Natural killer cell treated with Interleukin-12 subunit alpha and Interleukin-12 subunit beta and Interleukin-15 and Interleukin-18, amount 100 ng/mL, for 72 hours (primary cell): ENCODE results near the gene COL25A1. TPM values are rescaled to one million over a fixed set of nuclear protein-coding genes. Genes with fewer than 3 reads are reported as not detected.
"Not testable (repeated sequence)": the region's sequence is repeated elsewhere in the genome, so short reads cannot be mapped to it uniquely, and the experiment has no call there.

Source experiments
- ATAC-seq, 2 donors: fragments of 150-1000 bp; cut with Tn5 transposase in 1 of 2; sonication (Bioruptor Pico), chemical (Tn5 transposase) in 1 of 2; 2 replicates each; pipeline ENCODE4 v1.10.0; 2021
- DNase-seq: peaks from one replicate; pipeline ENCODE4 v3.0.0; 2022; ENCODE audit warnings: low spot score
- H3K27ac Mint-ChIP-seq, 2 donors: 1 replicate in 1 of 2; 2 replicates in 1 of 2; pipeline ENCODE4 v1.8.0; 2022; ENCODE audit warnings: mixed read lengths in 2 of 2, mild to moderate bottlenecking in 1 of 2, moderate library complexity in 1 of 2
- H3K27me3 Mint-ChIP-seq, 2 donors: 1 replicate in 1 of 2; 2 replicates in 1 of 2; pipeline ENCODE4 v1.8.0; 2022; ENCODE audit warnings: mixed read lengths in 2 of 2
- H3K36me3 Mint-ChIP-seq: one replicate; pipeline ENCODE4 v1.8.0; 2022; ENCODE audit warnings: mixed read lengths
- H3K4me1 Mint-ChIP-seq, 2 donors: 1 replicate in 1 of 2; 2 replicates in 1 of 2; pipeline ENCODE4 v1.8.0; 2022; ENCODE audit warnings: low read depth in 2 of 2, mixed read lengths in 2 of 2, mild to moderate bottlenecking in 1 of 2
- H3K4me3 Mint-ChIP-seq: one replicate; pipeline ENCODE4 v1.8.0; 2022; ENCODE audit warnings: mixed read lengths
- H3K9me3 Mint-ChIP-seq: 2 replicates; pipeline ENCODE4 v1.8.0; 2022; ENCODE audit warnings: mixed read lengths
- total RNA-seq, 2 donors: library from RNA; stranded (reverse); gene quantifications; one replicate each; pipeline ENCODE4 v1.2.3, GENCODE V29; 2022

COL25A1 gene
- total RNA-seq, 2 donors from 2014 or later, result not detected

DNA sequence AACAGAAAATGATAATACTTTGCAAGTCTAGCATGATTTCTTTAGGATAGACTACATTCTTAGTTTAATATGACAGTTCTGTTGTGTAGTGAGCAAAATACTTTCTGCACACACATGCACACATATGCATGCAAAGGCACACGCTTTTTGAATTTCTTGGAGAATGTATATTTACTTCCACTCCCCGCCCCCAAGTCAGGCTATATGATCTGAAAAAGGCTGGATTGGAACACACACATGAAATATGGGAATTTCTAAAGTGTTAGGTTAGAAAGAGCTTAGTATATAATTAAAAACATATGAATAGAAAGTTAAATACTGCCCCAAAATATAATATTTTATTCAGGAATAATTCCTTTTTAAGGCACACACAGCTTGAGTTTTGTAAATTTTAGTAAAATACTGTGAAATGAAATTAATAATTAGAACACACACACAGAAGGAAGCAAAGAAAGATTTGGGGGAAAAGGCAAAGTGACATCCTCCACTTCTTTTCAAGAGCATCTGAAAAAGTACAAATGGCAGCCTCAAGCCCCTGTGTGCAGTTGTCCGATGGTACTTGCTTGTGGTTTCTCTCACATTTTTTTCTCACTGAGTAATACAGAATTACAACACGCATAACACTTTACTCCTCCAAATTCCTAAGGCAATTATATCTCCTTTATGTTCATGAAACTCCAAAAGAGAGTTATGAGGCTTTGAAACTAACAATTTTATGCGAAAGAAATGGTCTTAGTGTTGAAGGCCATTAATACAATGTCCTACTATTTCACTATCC lies 310.7 kb downstream of the COL25A1 start:
- H3K27ac Mint-ChIP-seq, result no peak overlapping the region
- peaks cover under 1% of the 10 kb centered on the region for H3K9me3 Mint-ChIP-seq
- peaks cover 0 to 6% of the 10 kb centered on the region in 2 donors for H3K27me3 Mint-ChIP-seq
- H3K4me3 Mint-ChIP-seq, result no peak overlapping the region
- ATAC-seq (no peak), DNase-seq (no peak)
- no peaks in the 10 kb centered on the region for H3K4me1 Mint-ChIP-seq
- H3K36me3 Mint-ChIP-seq, result no peaks in the 10 kb centered on the region

DNA sequence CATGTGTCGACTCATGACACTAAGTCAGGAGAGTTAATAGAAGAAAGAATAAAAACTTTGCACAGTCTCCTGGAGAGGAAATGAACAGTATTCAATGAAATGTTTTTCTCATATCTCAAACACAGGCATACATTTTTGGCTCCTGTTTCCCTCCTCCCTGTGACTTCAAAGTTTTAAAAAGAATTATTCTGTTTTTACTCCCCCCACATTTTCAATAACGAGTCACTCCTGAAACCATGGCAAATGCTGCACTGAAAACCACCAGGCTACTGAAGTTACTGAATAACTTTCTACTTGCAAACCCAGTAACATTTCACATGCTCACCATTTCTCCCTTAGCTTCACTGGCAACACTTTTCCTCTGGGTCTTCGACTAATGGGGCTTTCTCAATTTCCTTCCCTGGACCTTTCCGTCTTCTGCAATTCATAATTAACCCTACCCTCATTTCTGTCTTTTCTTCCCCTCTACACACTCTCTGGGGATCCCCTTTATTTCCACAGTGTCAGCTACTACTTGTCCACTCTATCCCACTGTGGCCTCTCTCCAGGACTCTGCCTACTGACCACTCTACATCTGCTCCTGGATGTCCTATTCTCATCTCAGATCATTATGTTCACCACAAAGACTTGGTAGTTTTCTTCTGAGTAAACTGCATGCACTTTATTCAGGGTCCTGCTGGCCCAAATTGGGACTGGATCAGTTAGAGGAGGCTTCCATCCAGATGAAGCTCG lies 313.8 kb downstream of the COL25A1 start:
- Mint-ChIP-seq H3K36me3 (no peaks in the 10 kb centered on the region), H3K9me3 (no peaks in the 10 kb centered on the region), H3K4me1 (no peaks in the 10 kb centered on the region), H3K27me3 (no peaks in the 10 kb centered on the region), H3K27ac (no peak overlapping the region), H3K4me3 (no peak overlapping the region)
- no peak for DNase-seq
- ATAC-seq, result peak in 1 of 2 donors; percentile 13

- not testable (repeated sequence) for H3K4me1 Mint-ChIP-seq, H3K36me3 Mint-ChIP-seq, ATAC-seq, DNase-seq, H3K27ac Mint-ChIP-seq, H3K9me3 Mint-ChIP-seq, H3K4me3 Mint-ChIP-seq, H3K27me3 Mint-ChIP-seq
Observed at GRCh38 chr4:108984495-108984894, 318.0 kb downstream of the COL25A1 start.

DNA sequence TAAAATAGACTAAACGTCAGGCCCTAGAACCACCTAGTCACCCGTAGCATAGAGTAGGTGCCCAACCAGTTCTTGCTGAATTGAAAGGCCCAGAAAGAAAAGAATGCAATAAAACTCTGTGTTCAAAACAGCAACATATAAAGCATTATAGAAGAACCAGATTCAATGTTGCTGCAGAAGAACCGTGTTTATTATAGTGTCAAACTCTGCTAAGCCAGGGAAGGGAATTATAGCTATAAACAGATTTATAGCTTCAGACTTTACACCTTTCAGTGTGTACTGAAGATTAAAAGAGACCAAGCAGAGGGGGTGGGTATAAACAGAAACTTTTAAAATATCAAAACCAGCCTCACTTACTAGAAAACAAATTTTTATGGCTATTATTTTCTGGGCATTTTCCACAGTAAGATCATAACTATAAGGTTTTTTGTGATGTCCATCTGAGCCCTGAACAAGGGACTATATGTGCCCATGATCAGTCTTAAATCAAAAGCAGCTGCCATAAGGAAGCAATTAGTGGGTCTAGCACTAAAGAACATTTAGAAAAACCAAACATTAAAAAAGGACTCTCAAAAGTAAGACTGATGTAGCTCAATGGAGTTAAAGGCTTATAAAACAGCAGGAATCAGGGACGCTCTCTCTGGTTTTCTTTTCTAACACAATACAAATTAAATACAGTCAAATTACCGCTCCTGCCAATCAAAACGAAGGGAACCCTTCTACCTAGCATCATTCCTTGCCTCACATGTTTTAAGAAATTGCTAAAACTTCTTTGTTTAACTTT lies 319.9 kb downstream of the COL25A1 start:
- no peaks in the 10 kb centered on the region for H3K9me3 Mint-ChIP-seq
- DNase-seq, result no peak
- no peak for ATAC-seq
- no peak overlapping the region for H3K27ac Mint-ChIP-seq
- H3K36me3 Mint-ChIP-seq, result no peaks in the 10 kb centered on the region
- H3K4me3 Mint-ChIP-seq, result no peak overlapping the region
- H3K27me3 Mint-ChIP-seq, result peaks cover 0 to 9% of the 10 kb centered on the region in 2 donors
- H3K4me1 Mint-ChIP-seq, result no peaks in the 10 kb centered on the region

DNA sequence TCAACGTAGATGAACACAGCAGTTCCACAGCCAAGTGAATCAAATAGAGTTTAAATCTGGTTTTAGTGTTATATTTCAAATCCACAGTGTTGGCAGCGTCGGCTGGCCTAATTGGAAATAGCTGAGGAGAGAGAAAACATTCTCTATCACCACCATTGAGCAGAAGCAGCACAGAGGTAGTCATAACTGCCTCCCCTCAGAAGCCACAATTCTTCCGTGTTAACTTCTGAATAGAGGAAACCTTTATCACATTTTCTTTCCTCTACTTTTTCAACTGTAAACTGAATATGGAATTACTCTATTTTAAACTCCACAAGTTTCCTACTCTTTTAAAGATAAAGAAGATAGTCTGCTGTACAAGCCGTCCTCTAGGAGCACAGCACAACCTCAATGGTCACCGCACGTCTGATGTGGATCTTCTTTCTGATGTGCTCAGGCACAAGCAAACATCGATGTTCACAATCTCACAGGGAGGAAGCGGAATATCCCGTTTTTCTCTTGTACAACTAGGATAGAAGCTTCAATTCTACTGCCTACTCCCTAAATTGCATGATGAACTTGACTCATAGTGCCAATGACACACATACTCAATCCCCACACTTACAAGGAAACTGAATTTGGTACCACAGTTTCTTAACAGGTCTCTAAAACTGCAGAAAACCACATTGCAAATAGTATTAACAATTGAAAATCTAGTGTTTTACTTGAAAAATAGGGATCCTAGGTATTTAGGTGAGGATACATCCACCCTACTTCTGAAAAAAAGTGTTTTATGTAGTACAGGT lies 321.8 kb downstream of the COL25A1 start:
- Mint-ChIP-seq H3K27ac (no peak overlapping the region), H3K4me3 (no peak overlapping the region), H3K27me3 (peaks cover 0 to 9% of the 10 kb centered on the region in 2 donors), H3K9me3 (no peaks in the 10 kb centered on the region), H3K4me1 (no peaks in the 10 kb centered on the region), H3K36me3 (no peaks in the 10 kb centered on the region)
- ATAC-seq, result no peak
- no peak for DNase-seq

GRCh38 chr4:108979759-108980158 lies 322.7 kb downstream of the COL25A1 start:
- Mint-ChIP-seq H3K9me3 (no peaks in the 10 kb centered on the region), H3K36me3 (no peaks in the 10 kb centered on the region), H3K27ac (no peak overlapping the region), H3K4me3 (no peak overlapping the region), H3K4me1 (no peaks in the 10 kb centered on the region), H3K27me3 (peaks cover 0 to 9% of the 10 kb centered on the region in 2 donors)
- DNase-seq (no peak), ATAC-seq (no peak)

GRCh38 chr4:108978066-108978465 lies 324.4 kb downstream of the COL25A1 start:
- DNase-seq (no peak), ATAC-seq (no peak)
- H3K36me3 Mint-ChIP-seq, result no peaks in the 10 kb centered on the region
- H3K27ac Mint-ChIP-seq, result no peak overlapping the region
- H3K4me1 Mint-ChIP-seq, result no peaks in the 10 kb centered on the region
- no peaks in the 10 kb centered on the region for H3K9me3 Mint-ChIP-seq
- no peak overlapping the region for H3K4me3 Mint-ChIP-seq
- peaks cover 0 to 9% of the 10 kb centered on the region in 2 donors for H3K27me3 Mint-ChIP-seq

GRCh38 chr4:108972613-108973283 lies 329.7 kb downstream of the COL25A1 start:
- ATAC-seq (peak; percentile 66 to 77), DNase-seq (no peak)
- H3K36me3 Mint-ChIP-seq, result no peaks in the 10 kb centered on the region
- peaks cover 6 to 12% of the 10 kb centered on the region in 2 donors for H3K27me3 Mint-ChIP-seq
- peak overlapping the region; percentile 42 to 57 for H3K27ac Mint-ChIP-seq
- H3K9me3 Mint-ChIP-seq, result peaks cover 13% of the 10 kb centered on the region
- peak overlapping the region; percentile 39 for H3K4me3 Mint-ChIP-seq
- no peaks in the 10 kb centered on the region for H3K4me1 Mint-ChIP-seq

DNA sequence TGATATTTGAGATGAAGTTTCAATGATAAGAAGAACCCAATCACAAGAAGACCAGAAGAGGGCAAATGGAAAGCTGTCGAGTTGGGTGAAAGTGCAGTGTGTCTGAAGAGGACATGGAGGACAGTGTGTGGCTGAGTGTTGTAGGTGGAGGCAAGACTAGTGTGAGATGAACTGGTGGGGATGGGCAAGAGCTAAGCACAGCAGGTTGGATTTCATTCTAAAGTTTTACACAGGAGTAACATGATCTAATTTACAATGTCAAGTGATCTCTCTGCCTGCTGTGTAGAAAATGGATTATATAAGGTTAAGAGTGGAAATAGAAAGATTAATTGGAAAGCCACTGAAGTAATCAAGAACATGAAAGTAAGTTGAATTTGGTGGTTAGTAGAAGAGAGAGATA lies 331.0 kb downstream of the COL25A1 start:
- Mint-ChIP-seq H3K9me3 (peaks cover 13% of the 10 kb centered on the region), H3K27me3 (peaks cover 6 to 12% of the 10 kb centered on the region in 2 donors), H3K4me3 (no peak overlapping the region), H3K27ac (no peak overlapping the region), H3K4me1 (no peaks in the 10 kb centered on the region), H3K36me3 (no peaks in the 10 kb centered on the region)
- ATAC-seq (no peak), DNase-seq (no peak)

- H3K4me3 Mint-ChIP-seq, result no peak overlapping the region
- H3K36me3 Mint-ChIP-seq, result no peaks in the 10 kb centered on the region
- no peak for ATAC-seq
- peaks cover 2 to 12% of the 10 kb centered on the region in 2 donors for H3K27me3 Mint-ChIP-seq
- DNase-seq, result no peak
- H3K9me3 Mint-ChIP-seq, result peaks cover 13% of the 10 kb centered on the region
- no peak overlapping the region for H3K27ac Mint-ChIP-seq
- no peaks in the 10 kb centered on the region for H3K4me1 Mint-ChIP-seq
Observed at GRCh38 chr4:108965472-108966076, 336.9 kb downstream of the COL25A1 start.

DNA sequence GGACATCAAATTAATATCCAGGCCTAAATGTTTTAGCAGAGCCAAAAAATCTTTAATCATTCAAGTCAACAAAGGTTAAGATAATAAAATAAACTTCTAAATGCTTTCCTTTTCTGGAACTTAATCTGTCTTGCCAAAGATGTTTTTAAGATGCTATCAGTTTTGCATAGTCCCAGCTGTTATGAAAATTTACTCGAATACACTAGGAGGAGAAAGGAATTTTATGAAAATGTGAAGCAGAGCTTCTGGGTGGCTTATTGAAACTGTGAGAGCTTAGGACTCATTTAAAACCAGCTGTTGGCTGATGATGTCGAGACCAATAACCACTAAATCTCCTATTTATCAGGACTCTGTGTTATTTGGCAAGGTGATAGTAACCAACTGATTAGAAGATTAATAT lies 337.4 kb downstream of the COL25A1 start:
- Mint-ChIP-seq H3K27ac (no peak overlapping the region), H3K4me3 (no peak overlapping the region), H3K4me1 (no peaks in the 10 kb centered on the region), H3K9me3 (peaks cover 13% of the 10 kb centered on the region), H3K36me3 (no peaks in the 10 kb centered on the region), H3K27me3 (peaks cover 2 to 12% of the 10 kb centered on the region in 2 donors)
- no peak for DNase-seq
- no peak for ATAC-seq

GRCh38 chr4:108963910-108964309 lies 338.5 kb downstream of the COL25A1 start:
- H3K27ac Mint-ChIP-seq, result no peak overlapping the region

More at GRCh38 chr4:108963910-108964309, 338.5 kb downstream of the COL25A1 start:
- DNase-seq (no peak), ATAC-seq (no peak)
- peaks cover 8% of the 10 kb centered on the region for H3K9me3 Mint-ChIP-seq
- H3K4me3 Mint-ChIP-seq, result no peak overlapping the region
- H3K36me3 Mint-ChIP-seq, result no peaks in the 10 kb centered on the region
- H3K4me1 Mint-ChIP-seq, result no peaks in the 10 kb centered on the region
- H3K27me3 Mint-ChIP-seq, result peaks cover 0 to 4% of the 10 kb centered on the region in 2 donors
